B cell (primary cell): ENCODE data around the gene GOLGA6L10. TPM values are rescaled to one million over a fixed set of nuclear protein-coding genes. Genes with fewer than 3 reads are reported as not detected.

Experiments used
- ATAC-seq: fragments of 200-7000 bp; cut with Tn5 transposase; one replicate; pipeline ENCODE4 v1.10.0; 2021; ENCODE audit warnings: low read depth, mild to moderate bottlenecking, moderate number of reproducible peaks, moderate library complexity
- CTCF ChIA-PET: fragments of 350-600 bp; sonication (Branson Sonifier 250); formaldehyde crosslinking; loops from one replicate; lab custom pipeline; 2021; ENCODE audit warnings: antibody characterized with exemption, inconsistent platforms; lab: Charles Lee
- POLR2A ChIA-PET: fragments of 350-600 bp; sonication (Branson Sonifier 250); formaldehyde crosslinking; loops from one replicate; lab custom pipeline; 2021; ENCODE audit warnings: antibody characterized with exemption; lab: Charles Lee
- DNase-seq: peaks from one replicate; pipeline ENCODE4 v3.0.0; 2013
- H2AFZ ChIP-seq: 2 replicates; pipeline ENCODE4 v1.6.1; 2012; ENCODE audit warnings: mild to moderate bottlenecking, low read depth, low read length; ENCODE audit not compliant: insufficient read depth, poor library complexity, severe bottlenecking
- H3K27ac ChIP-seq, 2 donors: 1 replicate in 1 of 2; 2 replicates in 1 of 2; pipeline ENCODE4 v1.5.1; 2012 to 2013; ENCODE audit warnings: low read length in 2 of 2, mild to moderate bottlenecking in 2 of 2, moderate library complexity in 1 of 2
- H3K27me3 ChIP-seq, 4 experiments: fragments of 200-600 bp in 1 of 4; sonication (generic) in 1 of 4; replicated peaks in 1 of 4; 1 replicate in 2 of 4; 2 replicates in 2 of 4; pipeline versions ENCODE4 v1.6.1 to v1.7.0; 2013 to 2016; ENCODE audit warnings: low read length in 3 of 4, mild to moderate bottlenecking in 2 of 4, mixed read lengths in 1 of 4, moderate library complexity in 1 of 4; ENCODE audit not compliant: insufficient read depth in 4 of 4, control insufficient read depth in 3 of 4; ENCODE audit errors: control extremely low read depth in 1 of 4
- H3K36me3 ChIP-seq, 2 experiments: replicated peaks in 1 of 2; 1 replicate in 1 of 2; 2 replicates in 1 of 2; pipeline versions ENCODE4 v1.6.1 to v1.7.1; 2013; ENCODE audit warnings: low read length in 1 of 2; ENCODE audit not compliant: insufficient read depth in 2 of 2, control insufficient read depth in 1 of 2; ENCODE audit errors: control extremely low read depth in 1 of 2, extremely low read depth in 1 of 2
- H3K4me1 ChIP-seq, 2 donors: fragments of 200-600 bp in 1 of 2; sonication (generic) in 1 of 2; 1 replicate in 1 of 2; 2 replicates in 1 of 2; pipeline versions ENCODE4 v1.5.1 to v1.6.1; 2013 to 2017; ENCODE audit warnings: low read length in 2 of 2; ENCODE audit not compliant: control insufficient read depth in 2 of 2, insufficient read depth in 2 of 2
- H3K4me2 ChIP-seq: replicated peaks from 2 replicates; pipeline ENCODE3; 2012; ENCODE audit warnings: mild to moderate bottlenecking, low read depth, low read length; ENCODE audit not compliant: poor library complexity, severe bottlenecking
- H3K4me3 ChIP-seq, 5 experiments: fragments of 200-600 bp in 1 of 5; sonication (generic) in 1 of 5; 1 replicate in 3 of 5; 2 replicates in 2 of 5; pipeline versions ENCODE4 v1.5.1 to v1.7.0; 2011 to 2016; ENCODE audit warnings: low read length in 4 of 5, mild to moderate bottlenecking in 4 of 5, low read depth in 2 of 5, control low read depth in 1 of 5, moderate library complexity in 1 of 5; ENCODE audit not compliant: insufficient read depth in 1 of 5; ENCODE audit errors: control extremely low read depth in 1 of 5, extremely low read depth in 1 of 5
- H3K79me2 ChIP-seq: fragments of 200-600 bp; sonication (generic); one replicate; pipeline ENCODE4 v1.6.0; 2016; ENCODE audit warnings: low read length; ENCODE audit not compliant: control insufficient read depth, insufficient read depth
- H3K9ac ChIP-seq: fragments of 200-600 bp; sonication (generic); 2 replicates; pipeline ENCODE4 v1.6.1; 2017; ENCODE audit warnings: mild to moderate bottlenecking, low read length, moderate library complexity
- H3K9me3 ChIP-seq, 3 donors: one replicate each; pipeline versions ENCODE4 v1.6.1 to v1.7.1; 2013; ENCODE audit warnings: low read length in 2 of 3; ENCODE audit not compliant: control insufficient read depth in 2 of 3, insufficient read depth in 1 of 3; ENCODE audit errors: control extremely low read depth in 1 of 3
- H4K20me1 ChIP-seq: 2 replicates; pipeline ENCODE4 v1.6.0; 2012; ENCODE audit warnings: mild to moderate bottlenecking, low read length; ENCODE audit not compliant: insufficient read depth, control insufficient read depth, poor library complexity, severe bottlenecking
- H3K27ac Mint-ChIP-seq: one replicate; pipeline ENCODE4 v1.8.0; 2021; ENCODE audit warnings: mixed read lengths
- H3K27me3 Mint-ChIP-seq: one replicate; pipeline ENCODE4 v1.8.0; 2021; ENCODE audit warnings: mixed read lengths
- H3K4me1 Mint-ChIP-seq: one replicate; pipeline ENCODE4 v1.8.0; 2021; ENCODE audit warnings: mixed read lengths
- H3K4me3 Mint-ChIP-seq: one replicate; pipeline ENCODE4 v1.8.0; 2021; ENCODE audit warnings: mixed read lengths
- H3K9me3 Mint-ChIP-seq: one replicate; pipeline ENCODE4 v1.8.0; 2022; ENCODE audit warnings: mixed read lengths; ENCODE audit not compliant: insufficient read depth
- CTCF ChIP-seq: fragments of 200-600 bp; IDR thresholded peaks from one replicate; pipeline ENCODE4 v1.8.0; 2022; ENCODE audit warnings: antibody characterized with exemption, mild to moderate bottlenecking
- EZH2 ChIP-seq: IDR thresholded peaks from 2 replicates; pipeline ENCODE4 v1.6.1; 2012; ENCODE audit warnings: borderline replicate concordance, low read depth, mild to moderate bottlenecking, moderate library complexity, low read length; ENCODE audit not compliant: insufficient read depth, poor library complexity, severe bottlenecking
- WGBS: methylation state at CpG from one replicate; pipeline ENCODE4 v1.1.5; 2013; ENCODE audit warnings: missing lambda C conversion rate; ENCODE audit not compliant: insufficient coverage; 5-methylcytosine and 5-hydroxymethylcytosine counted together
- intact Hi-C: fragments of 100-400 bp; cut with micrococcal nuclease; formaldehyde crosslinking; loops from one replicate; pipeline ENCODE4 v1.10.0; 2022
- polyA plus RNA-seq: library from polyadenylated mRNA; depleted of rRNA; stranded (reverse); fragments of >200 nt; gene quantifications from 2 replicates; pipeline ENCODE4 v1.2.3, GENCODE V29; 2012
- total RNA-seq, 2 donors: library from RNA; stranded (reverse); fragments of 120-200 nt in 1 of 2; gene quantifications; 1 replicate in 1 of 2; 2 replicates in 1 of 2; pipeline versions ENCODE4 v1.2.3 to v1.2.4, GENCODE V29; 2013 to 2022

Gene GOLGA6L10
- total and polyA plus RNA-seq, 2 donors (not counting 1 experiment from before 2014, with no cell fraction given), result 0.73 to 1.1 TPM

GRCh38 chr15:82304778-82305090 is 44.5 kb downstream of the GOLGA6L10 start:
- Histone ChIP-seq H4K20me1 (no peaks in the 10 kb centered on the region), H3K79me2 (no peaks in the 10 kb centered on the region), H3K27me3 (no peaks in the 10 kb centered on the region), H3K4me2 (no peak overlapping the region), H3K9ac (no peak overlapping the region), H3K4me1 (no peaks in the 10 kb centered on the region), H3K27ac (no peak overlapping the region), H3K9me3 (no peaks in the 10 kb centered on the region), H3K36me3 (no peaks in the 10 kb centered on the region), H3K4me3 (no peak overlapping the region), H2AFZ (no peak overlapping the region)
- DNase-seq, result no peak
- Mint-ChIP-seq H3K4me3 (no peak overlapping the region), H3K4me1 (no peaks in the 10 kb centered on the region), H3K27me3 (no peaks in the 10 kb centered on the region), H3K9me3 (no peaks in the 10 kb centered on the region), H3K27ac (no peak overlapping the region)
- CTCF ChIA-PET, result no interaction called here
- POLR2A ChIA-PET, result no interaction called here
- no peak for TF ChIP-seq EZH2
- no peak for TF ChIP-seq CTCF
- intact Hi-C loops, result no loop called here
- no peak for ATAC-seq
- 75% methylated on average over 1 of the region's 4 CpGs for WGBS

- CTCF ChIA-PET, result no interaction called here
- no peak overlapping the region for H2AFZ ChIP-seq
- TF ChIP-seq CTCF (no peak), EZH2 (no peak)
- Mint-ChIP-seq H3K27me3 (no peaks in the 10 kb centered on the region), H3K4me3 (no peak overlapping the region), H3K4me1 (no peaks in the 10 kb centered on the region), H3K9me3 (no peaks in the 10 kb centered on the region), H3K27ac (no peak overlapping the region)
- H3K27ac ChIP-seq, result no peak overlapping the region
- no peaks in the 10 kb centered on the region for H3K4me1 ChIP-seq
- no peak overlapping the region for H3K4me3 ChIP-seq
- no peak for ATAC-seq
- no peak for DNase-seq
- H3K79me2 ChIP-seq, result no peaks in the 10 kb centered on the region
- H3K9me3 ChIP-seq, result no peaks in the 10 kb centered on the region
- WGBS, result 96% methylated on average over 10 of the region's 12 CpGs
- H3K9ac ChIP-seq, result no peak overlapping the region
- H3K4me2 ChIP-seq, result no peak overlapping the region
- H3K27me3 ChIP-seq, result no peaks in the 10 kb centered on the region
- no peaks in the 10 kb centered on the region for H4K20me1 ChIP-seq
- H3K36me3 ChIP-seq, result no peaks in the 10 kb centered on the region
- intact Hi-C loops, result no loop called here
- POLR2A ChIA-PET, result no interaction called here
Measured at GRCh38 chr15:82303956-82304777, 45.1 kb downstream of the GOLGA6L10 start.
